Mammary epithelial cell (primary cell): ENCODE data around the gene MARCHF2.

Experiments
- EZH2 ChIP-seq: IDR thresholded peaks from 2 replicates; pipeline ENCODE4 v1.6.1; 2012; ENCODE audit warnings: low read length, inconsistent platforms, borderline replicate concordance
- TF ChIP-seq, protein P1 (sequence below), 2 donors: IDR thresholded peaks in 1 of 2; conservative IDR thresholded peaks in 1 of 2; 2 replicates each; pipeline ENCODE4 v1.5.1; 2011 to 2012; ENCODE audit warnings: inconsistent platforms in 2 of 2, low read length in 2 of 2, mild to moderate bottlenecking in 2 of 2, control low read depth in 1 of 2, low read depth in 1 of 2; ENCODE audit not compliant: insufficient read depth in 1 of 2; ENCODE audit errors: extremely low read depth in 1 of 2

DNA sequence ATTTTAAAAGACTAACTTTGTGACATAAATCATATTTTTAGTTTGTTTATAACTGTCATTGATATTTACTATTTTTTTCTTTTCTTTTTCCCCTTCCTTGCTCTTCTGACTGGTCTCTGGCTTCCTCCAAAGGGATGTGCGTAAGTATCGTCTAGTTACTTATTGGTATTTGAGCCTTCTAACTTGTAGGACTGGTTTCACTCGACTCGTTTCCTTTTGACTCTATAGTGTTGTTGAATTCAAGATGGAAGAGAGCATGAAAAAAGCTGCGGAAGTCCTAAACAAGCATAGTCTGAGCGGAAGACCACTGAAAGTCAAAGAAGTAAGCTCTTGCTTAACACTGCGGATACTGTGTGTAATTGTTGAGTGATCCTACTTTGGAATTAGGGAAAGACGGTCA, 50.3 kb downstream of the MARCHF2 start:
- TF ChIP-seq, protein P1, sequence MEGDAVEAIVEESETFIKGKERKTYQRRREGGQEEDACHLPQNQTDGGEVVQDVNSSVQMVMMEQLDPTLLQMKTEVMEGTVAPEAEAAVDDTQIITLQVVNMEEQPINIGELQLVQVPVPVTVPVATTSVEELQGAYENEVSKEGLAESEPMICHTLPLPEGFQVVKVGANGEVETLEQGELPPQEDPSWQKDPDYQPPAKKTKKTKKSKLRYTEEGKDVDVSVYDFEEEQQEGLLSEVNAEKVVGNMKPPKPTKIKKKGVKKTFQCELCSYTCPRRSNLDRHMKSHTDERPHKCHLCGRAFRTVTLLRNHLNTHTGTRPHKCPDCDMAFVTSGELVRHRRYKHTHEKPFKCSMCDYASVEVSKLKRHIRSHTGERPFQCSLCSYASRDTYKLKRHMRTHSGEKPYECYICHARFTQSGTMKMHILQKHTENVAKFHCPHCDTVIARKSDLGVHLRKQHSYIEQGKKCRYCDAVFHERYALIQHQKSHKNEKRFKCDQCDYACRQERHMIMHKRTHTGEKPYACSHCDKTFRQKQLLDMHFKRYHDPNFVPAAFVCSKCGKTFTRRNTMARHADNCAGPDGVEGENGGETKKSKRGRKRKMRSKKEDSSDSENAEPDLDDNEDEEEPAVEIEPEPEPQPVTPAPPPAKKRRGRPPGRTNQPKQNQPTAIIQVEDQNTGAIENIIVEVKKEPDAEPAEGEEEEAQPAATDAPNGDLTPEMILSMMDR (conservative IDR thresholded peaks at IDR 0.05 in 1 of 2, IDR thresholded peaks at IDR 0.05 in 1 of 2; ENCODE audit: extremely low read depth in 1 of 2, insufficient read depth in 1 of 2, low read depth in 1 of 2, low read length in 2 of 2), result no peak
- no peak for TF ChIP-seq EZH2
